ENCODE data around the gene CLSTN2.

The CLSTN2 gene

GRCh38 chr3:140599009-140599408 lies 664.0 kb downstream of the CLSTN2 start:
- H3K4me3 ChIP-seq (ENCODE audit: control insufficient read depth, low read depth, low read length), result no peak overlapping the region
- no peak for DNase-seq (ENCODE audit: low read depth)
- TF ChIP-seq CTCF (IDR thresholded peaks at IDR 0.05; ENCODE audit: control insufficient read depth, insufficient read depth, low read depth, low read length, missing control alignments), result no peak

- DNase-seq (ENCODE audit: low read depth), result no peak
- H3K4me3 ChIP-seq (ENCODE audit: control insufficient read depth, low read depth, low read length), result no peak overlapping the region
- TF ChIP-seq CTCF (IDR thresholded peaks at IDR 0.05; ENCODE audit: control insufficient read depth, insufficient read depth, low read depth, low read length, missing control alignments), result no peak
These were observed 664.5 kb downstream of the CLSTN2 start for GRCh38 chr3:140599496-140599895.

- TF ChIP-seq CTCF (IDR thresholded peaks at IDR 0.05; ENCODE audit: control insufficient read depth, insufficient read depth, low read depth, low read length, missing control alignments), result no peak
- DNase-seq (ENCODE audit: low read depth), result no peak
- no peak overlapping the region for H3K4me3 ChIP-seq (ENCODE audit: control insufficient read depth, low read depth, low read length)
These were observed 666.9 kb downstream of the CLSTN2 start for GRCh38 chr3:140601881-140602280.

- no peak for TF ChIP-seq CTCF (IDR thresholded peaks at IDR 0.05; ENCODE audit: control insufficient read depth, insufficient read depth, low read depth, low read length, missing control alignments)
- H3K4me3 ChIP-seq (ENCODE audit: control insufficient read depth, low read depth, low read length), result no peak overlapping the region
- no peak for DNase-seq (ENCODE audit: low read depth)
These were observed 667.8 kb downstream of the CLSTN2 start for GRCh38 chr3:140602781-140603180.

GRCh38 chr3:140603766-140604165 lies 668.8 kb downstream of the CLSTN2 start:
- DNase-seq (ENCODE audit: low read depth), result no peak
- no peak overlapping the region for H3K4me3 ChIP-seq (ENCODE audit: control insufficient read depth, low read depth, low read length)
- TF ChIP-seq CTCF (IDR thresholded peaks at IDR 0.05; ENCODE audit: control insufficient read depth, insufficient read depth, low read depth, low read length, missing control alignments), result no peak

- DNase-seq (ENCODE audit: low read depth), result no peak
- no peak overlapping the region for H3K4me3 ChIP-seq (ENCODE audit: control insufficient read depth, low read depth, low read length)
- TF ChIP-seq CTCF (IDR thresholded peaks at IDR 0.05; ENCODE audit: control insufficient read depth, insufficient read depth, low read depth, low read length, missing control alignments), result no peak
These were observed 675.6 kb downstream of the CLSTN2 start for GRCh38 chr3:140610544-140610943.

- no peak for TF ChIP-seq CTCF (IDR thresholded peaks at IDR 0.05; ENCODE audit: control insufficient read depth, insufficient read depth, low read depth, low read length, missing control alignments)
- no peak overlapping the region for H3K4me3 ChIP-seq (ENCODE audit: control insufficient read depth, low read depth, low read length)
- no peak for DNase-seq (ENCODE audit: low read depth)
These were observed 679.0 kb downstream of the CLSTN2 start for GRCh38 chr3:140614001-140614400.

Data from AG09309 (cell line).